ENCODE results near the gene NEURL1B. TPM values are rescaled to one million over a fixed set of nuclear protein-coding genes. Genes with fewer than 3 reads are reported as not detected.

Gene NEURL1B
- total and polyA plus RNA-seq, 2 experiments from 2014 or later = 0.13 to 1.8 TPM

- Histone ChIP-seq H3K4me1 (ENCODE audit: insufficient read depth) (no peaks in the 10 kb centered on the region), H3K27ac (no peak overlapping the region), H2AFZ (peak overlapping the region; percentile 95), H3K9me2 (ENCODE audit: insufficient read depth) (no peaks in the 10 kb centered on the region), H3F3A (ENCODE audit: insufficient read depth) (no peaks in the 10 kb centered on the region), H3K79me2 (ENCODE audit: insufficient read depth) (no peaks in the 10 kb centered on the region), H3K4me2 (ENCODE audit: unreplicated experiment) (peak overlapping the region; percentile 76), H3K36me3 (ENCODE audit: low read depth) (no peaks in the 10 kb centered on the region), H3K27me3 (replicated peaks; ENCODE audit: insufficient read depth) (peaks cover 11% of the 10 kb centered on the region), H4K20me1 (ENCODE audit: insufficient read depth) (no peaks in the 10 kb centered on the region), H3K4me3 (peak overlapping the region; percentile 81), H3K9me3 (ENCODE audit: low read depth) (no peaks in the 10 kb centered on the region), H3K9ac (peak overlapping the region; percentile 71)
- TF ChIP-seq EZH2 (IDR thresholded peaks at IDR 0.05; ENCODE audit: insufficient read depth, poor library complexity, severe bottlenecking) = no peak
- TF ChIP-seq EZH2phosphoT487 (IDR thresholded peaks at IDR 0.05; ENCODE audit: insufficient read depth, low read depth) = no peak
- 14 to 15% methylated on average over 35 to 36 of the region's 36 CpGs for WGBS, 2 experiments (ENCODE audit: low coverage in 1 of 2, low lambda C conversion rate in 2 of 2, missing lambda C conversion rate in 2 of 2)
- DNase-seq = peak; percentile 92
- in situ Hi-C loops (cut with MboI) = loop anchor here (5.0 kb wide), 1 partner anchor 220 kb away; no protein-coding TSS in a partner anchor
Observed at GRCh38 chr5:172697123-172698121, 56.4 kb downstream of the NEURL1B start.

GRCh38 chr5:172699423-172699822, 58.4 kb downstream of the NEURL1B start:
- no peaks in the 10 kb centered on the region for H3K36me3 ChIP-seq (ENCODE audit: low read depth)
- H2AFZ ChIP-seq = no peak overlapping the region
- H3K27ac ChIP-seq = no peak overlapping the region
- no peaks in the 10 kb centered on the region for H3K9me3 ChIP-seq (ENCODE audit: low read depth)
- no peaks in the 10 kb centered on the region for H3K9me2 ChIP-seq (ENCODE audit: insufficient read depth)
- DNase-seq = no peak
- H3F3A ChIP-seq (ENCODE audit: insufficient read depth) = no peaks in the 10 kb centered on the region
- in situ Hi-C loops (cut with MboI) = loop anchor here (5.0 kb wide), 1 partner anchor 222 kb away; no protein-coding TSS in a partner anchor
- WGBS, 2 experiments (ENCODE audit: low coverage in 1 of 2, low lambda C conversion rate in 2 of 2, missing lambda C conversion rate in 2 of 2) = 45 to 46% methylated on average over 6 of the region's 6 CpGs
- no peaks in the 10 kb centered on the region for H3K79me2 ChIP-seq (ENCODE audit: insufficient read depth)
- TF ChIP-seq EZH2 (IDR thresholded peaks at IDR 0.05; ENCODE audit: insufficient read depth, poor library complexity, severe bottlenecking) (no peak), EZH2phosphoT487 (IDR thresholded peaks at IDR 0.05; ENCODE audit: insufficient read depth, low read depth) (no peak)
- no peak overlapping the region for H3K9ac ChIP-seq
- H3K27me3 ChIP-seq (replicated peaks; ENCODE audit: insufficient read depth) = peaks cover 18% of the 10 kb centered on the region
- no peaks in the 10 kb centered on the region for H4K20me1 ChIP-seq (ENCODE audit: insufficient read depth)
- H3K4me2 ChIP-seq (ENCODE audit: unreplicated experiment) = no peak overlapping the region
- H3K4me3 ChIP-seq = no peak overlapping the region
- H3K4me1 ChIP-seq (ENCODE audit: insufficient read depth) = no peaks in the 10 kb centered on the region

- WGBS, 2 experiments (ENCODE audit: low coverage in 1 of 2, low lambda C conversion rate in 2 of 2, missing lambda C conversion rate in 2 of 2) = 31 to 41% methylated on average over 6 of the region's 6 CpGs
- peaks cover 18% of the 10 kb centered on the region for H3K27me3 ChIP-seq (replicated peaks; ENCODE audit: insufficient read depth)
- H3K4me3 ChIP-seq = no peak overlapping the region
- H3K9me3 ChIP-seq (ENCODE audit: low read depth) = no peaks in the 10 kb centered on the region
- TF ChIP-seq EZH2 (IDR thresholded peaks at IDR 0.05; ENCODE audit: insufficient read depth, poor library complexity, severe bottlenecking) (no peak), EZH2phosphoT487 (IDR thresholded peaks at IDR 0.05; ENCODE audit: insufficient read depth, low read depth) (no peak)
- H3K4me2 ChIP-seq (ENCODE audit: unreplicated experiment) = no peak overlapping the region
- no peaks in the 10 kb centered on the region for H3K4me1 ChIP-seq (ENCODE audit: insufficient read depth)
- H3K9me2 ChIP-seq (ENCODE audit: insufficient read depth) = no peaks in the 10 kb centered on the region
- H3F3A ChIP-seq (ENCODE audit: insufficient read depth) = no peaks in the 10 kb centered on the region
- no peaks in the 10 kb centered on the region for H3K36me3 ChIP-seq (ENCODE audit: low read depth)
- no peak overlapping the region for H3K9ac ChIP-seq
- no peak overlapping the region for H2AFZ ChIP-seq
- no peak overlapping the region for H3K27ac ChIP-seq
- H3K79me2 ChIP-seq (ENCODE audit: insufficient read depth) = no peaks in the 10 kb centered on the region
- no peaks in the 10 kb centered on the region for H4K20me1 ChIP-seq (ENCODE audit: insufficient read depth)
- in situ Hi-C loops (cut with MboI) = loop anchor here (5.0 to 25.0 kb wide), 3 partner anchors 223 to 562 kb away; partner anchors contain the start of gene BNIP1
- DNase-seq = no peak
Observed at GRCh38 chr5:172699999-172700364, 58.9 kb downstream of the NEURL1B start.

GRCh38 chr5:172700365-172701290, 59.6 kb downstream of the NEURL1B start:
- H3K9me2 ChIP-seq (ENCODE audit: insufficient read depth) = no peaks in the 10 kb centered on the region
- no peak overlapping the region for H2AFZ ChIP-seq
- H3K4me3 ChIP-seq = no peak overlapping the region
- no peak overlapping the region for H3K27ac ChIP-seq
- no peaks in the 10 kb centered on the region for H4K20me1 ChIP-seq (ENCODE audit: insufficient read depth)
- H3K9me3 ChIP-seq (ENCODE audit: low read depth) = no peaks in the 10 kb centered on the region
- no peaks in the 10 kb centered on the region for H3F3A ChIP-seq (ENCODE audit: insufficient read depth)
- TF ChIP-seq EZH2 (IDR thresholded peaks at IDR 0.05; ENCODE audit: insufficient read depth, poor library complexity, severe bottlenecking) = no peak
- no peak for TF ChIP-seq EZH2phosphoT487 (IDR thresholded peaks at IDR 0.05; ENCODE audit: insufficient read depth, low read depth)
- H3K9ac ChIP-seq = no peak overlapping the region
- no peaks in the 10 kb centered on the region for H3K79me2 ChIP-seq (ENCODE audit: insufficient read depth)
- no peak overlapping the region for H3K4me2 ChIP-seq (ENCODE audit: unreplicated experiment)
- 65 to 70% methylated on average over 16 to 22 of the region's 22 CpGs for WGBS, 2 experiments (ENCODE audit: low coverage in 1 of 2, low lambda C conversion rate in 2 of 2, missing lambda C conversion rate in 2 of 2)
- H3K36me3 ChIP-seq (ENCODE audit: low read depth) = no peaks in the 10 kb centered on the region
- H3K4me1 ChIP-seq (ENCODE audit: insufficient read depth) = no peaks in the 10 kb centered on the region
- no peak for DNase-seq
- H3K27me3 ChIP-seq (replicated peaks; ENCODE audit: insufficient read depth) = peaks cover 18% of the 10 kb centered on the region
- in situ Hi-C loops (cut with MboI) = loop anchor here (25.0 kb wide), 2 partner anchors 437 to 562 kb away; partner anchors contain the start of gene BNIP1
